T-helper 1 cell treated with Interleukin-12 subunit alpha and Interleukin-12 subunit beta and Interleukin-4 antibody, amounts not matched to agents 30 ng/mL and 1 ng/mL, for 36 hours (primary cell): Measurements from ENCODE around the gene C1orf167. TPM values are rescaled to one million over a fixed set of nuclear protein-coding genes. Genes with fewer than 3 reads are reported as not detected.

Source experiments
- intact Hi-C: fragments of 100-400 bp; cut with micrococcal nuclease; formaldehyde crosslinking; loops from one replicate; pipeline ENCODE4 v1.15.1; 2024
- total RNA-seq: library from RNA; stranded (reverse); gene quantifications from 2 replicates; pipeline ENCODE4 v1.2.3, GENCODE V29; 2022

Gene C1orf167
- total RNA-seq, 1 donor from 2014 or later = not detected

DNA sequence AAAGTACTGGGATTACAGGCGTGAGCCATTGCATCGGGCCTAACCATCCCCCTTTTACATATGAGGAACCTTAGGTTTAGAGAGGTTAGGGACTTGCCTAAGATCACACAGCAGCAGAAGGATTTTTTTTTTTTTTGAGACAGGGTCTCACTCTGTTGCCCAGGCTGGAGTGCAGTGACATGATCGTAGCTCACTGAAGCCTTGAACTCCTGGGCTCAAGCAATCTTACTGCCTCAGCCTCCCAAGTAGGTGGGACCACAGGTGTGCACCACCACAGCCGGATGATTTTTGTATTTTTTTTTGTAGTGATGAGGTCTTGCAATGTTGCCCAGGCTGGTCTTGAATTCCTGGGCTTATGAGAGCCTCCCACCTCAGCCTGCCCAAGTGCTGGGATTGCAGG is 2.2 kb upstream of the C1orf167 start:
- intact Hi-C loops = no loop called here

DNA sequence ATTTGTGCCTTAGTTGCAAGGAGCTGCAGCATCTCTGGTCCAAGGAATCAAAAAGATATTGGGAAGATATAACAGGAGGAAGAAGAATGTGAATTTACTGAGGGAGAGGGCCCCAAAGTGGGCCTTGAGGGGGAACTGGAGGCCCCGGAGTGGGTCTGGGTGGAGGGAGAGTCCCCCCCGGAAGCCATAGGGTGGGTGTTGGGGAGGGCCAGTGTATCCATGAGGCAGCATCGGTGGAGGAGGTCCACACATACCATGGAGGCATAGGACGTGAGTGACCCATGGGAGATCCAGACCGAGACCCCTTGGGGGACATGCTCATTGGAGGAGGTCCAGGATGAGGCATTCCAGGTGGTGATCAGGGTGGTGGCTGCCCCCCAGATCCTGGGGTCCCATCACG is 708 bp upstream of the C1orf167 start:
- intact Hi-C loops = no loop called here

DNA sequence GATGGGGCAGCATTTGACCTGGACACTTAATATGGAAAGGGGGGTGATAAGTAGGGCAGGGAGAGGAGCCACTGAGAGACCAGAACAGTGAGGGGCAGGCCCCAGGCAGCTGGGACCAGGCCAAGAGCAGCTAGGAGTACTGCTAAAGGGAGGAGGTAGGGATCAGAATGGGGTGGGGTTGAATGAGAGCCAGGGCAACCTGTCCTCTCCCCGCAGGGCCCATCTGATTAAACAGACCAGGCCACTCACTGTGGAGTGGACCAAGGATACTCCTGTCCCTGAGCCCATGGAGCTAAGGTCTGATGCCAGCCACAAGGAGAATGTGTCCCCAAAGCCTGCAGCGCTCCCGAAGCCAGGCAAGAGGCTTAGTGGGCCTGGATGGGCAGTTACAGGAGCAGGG is 2.1 kb downstream of the C1orf167 start:
- intact Hi-C loops = no loop called here

DNA sequence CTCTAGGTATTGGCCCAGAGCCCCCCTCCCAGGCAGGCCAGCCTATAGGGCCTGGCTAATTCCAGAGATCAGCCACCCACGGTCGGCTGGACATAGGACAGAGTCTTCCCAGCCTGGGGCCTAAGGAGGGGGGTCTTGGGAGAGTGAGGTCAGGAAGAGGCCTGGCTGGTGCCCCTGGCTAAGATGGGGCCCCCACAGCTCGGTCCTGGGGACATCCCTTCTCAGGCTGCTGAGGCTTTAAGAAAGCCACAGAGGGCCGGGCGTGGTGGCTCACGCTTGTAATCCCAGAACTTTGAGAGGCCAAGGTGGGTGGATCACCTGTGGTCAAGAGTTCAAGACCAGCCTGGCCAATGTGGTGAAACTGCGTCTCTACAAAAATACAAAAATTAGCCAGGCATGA is 2.5 kb downstream of the C1orf167 start:
- intact Hi-C loops = no loop called here

DNA sequence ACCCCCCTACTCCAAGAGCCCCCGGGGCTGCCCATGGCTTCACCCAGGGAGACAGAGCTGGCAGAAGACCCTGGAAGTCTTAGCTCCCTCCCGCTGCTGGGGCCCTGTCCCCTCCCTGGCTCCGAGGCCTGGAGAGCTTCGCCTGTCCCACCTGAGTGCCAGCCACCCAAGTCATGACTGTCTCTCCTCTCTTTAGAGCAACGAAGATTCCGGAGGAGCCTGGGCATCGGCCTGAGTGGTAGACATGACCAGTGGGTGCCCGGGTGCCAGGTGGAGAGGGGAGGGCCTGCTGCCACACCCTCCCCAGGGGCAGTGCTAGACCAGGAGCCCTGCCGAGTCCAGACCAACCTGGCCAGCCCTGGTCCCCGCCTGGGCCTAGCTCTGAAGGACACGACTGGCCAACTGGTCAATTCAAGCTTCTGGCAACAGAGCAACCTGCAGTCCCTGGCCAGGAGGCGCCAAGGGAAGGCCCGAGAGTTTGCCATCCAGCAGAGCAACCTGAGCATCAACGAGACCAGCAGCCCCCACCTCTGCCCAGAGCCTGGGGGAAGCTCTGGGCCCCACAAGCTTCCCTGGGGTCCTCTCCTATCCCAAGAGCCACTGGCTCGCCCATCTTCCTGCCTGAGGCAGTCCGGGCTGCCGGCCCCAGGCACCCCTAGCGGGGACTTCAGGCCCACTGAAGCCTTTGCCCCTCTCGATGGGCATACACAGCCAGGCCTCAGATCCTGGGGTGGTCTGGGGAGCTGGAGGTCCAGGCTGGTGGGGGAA is 3.9 kb downstream of the C1orf167 start:
- intact Hi-C loops = no loop called here

DNA sequence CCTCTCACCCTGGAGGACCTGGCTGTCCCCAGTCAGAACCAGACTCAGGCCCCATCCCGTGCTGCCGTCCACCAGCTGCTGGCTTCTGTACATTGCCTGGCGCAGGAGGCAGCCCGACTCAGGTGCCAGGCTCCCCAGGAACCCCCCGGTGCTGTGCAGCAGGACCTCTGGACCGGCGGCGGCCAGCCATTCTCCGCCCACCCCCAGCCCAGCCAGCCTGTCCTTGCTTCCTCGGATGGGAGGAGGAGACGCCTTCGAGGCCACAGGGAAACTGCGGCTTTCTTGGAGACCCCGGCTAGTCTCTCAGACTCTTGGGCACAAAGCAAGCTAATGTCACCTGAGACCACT is 4.4 kb downstream of the C1orf167 start:
- intact Hi-C loops = no loop called here

DNA sequence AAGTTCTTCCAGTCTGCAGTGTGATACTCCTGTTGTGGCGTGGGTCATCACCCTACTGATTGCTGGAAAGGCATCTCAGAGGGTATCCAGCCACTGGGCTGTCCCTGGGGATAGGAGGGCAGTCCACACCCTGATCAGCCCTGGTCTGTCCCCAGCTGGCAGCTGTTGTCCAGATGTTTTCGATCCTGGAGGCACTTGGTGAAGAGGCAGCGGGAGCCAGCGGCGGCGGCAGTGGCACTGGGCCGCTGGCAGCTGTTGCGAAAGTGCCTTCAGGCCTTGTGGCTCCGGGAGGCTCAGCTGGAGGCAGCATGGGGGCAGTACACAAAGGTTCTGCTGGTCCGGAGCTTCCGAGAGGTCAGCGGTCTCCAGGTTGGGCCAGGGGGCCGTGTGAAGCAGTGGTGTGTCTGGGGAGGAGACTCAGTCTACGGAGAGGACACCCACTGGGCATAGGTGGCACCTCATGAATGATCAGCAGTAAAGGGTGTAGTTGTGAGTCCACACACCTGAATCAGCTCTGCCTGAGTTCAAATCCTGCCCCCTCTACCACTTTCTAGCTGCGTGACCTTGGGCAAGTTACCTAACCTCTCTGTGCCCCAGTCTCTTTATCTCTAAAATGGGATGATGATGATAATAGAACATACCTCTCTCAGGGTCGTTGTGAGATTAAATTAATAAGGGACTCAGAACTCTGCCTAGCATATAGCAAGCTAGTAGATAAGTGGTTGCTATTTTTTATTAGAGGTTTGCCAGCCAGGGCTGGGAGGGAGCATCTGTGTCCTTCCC is 6.1 kb downstream of the C1orf167 start:
- intact Hi-C loops = no loop called here

DNA sequence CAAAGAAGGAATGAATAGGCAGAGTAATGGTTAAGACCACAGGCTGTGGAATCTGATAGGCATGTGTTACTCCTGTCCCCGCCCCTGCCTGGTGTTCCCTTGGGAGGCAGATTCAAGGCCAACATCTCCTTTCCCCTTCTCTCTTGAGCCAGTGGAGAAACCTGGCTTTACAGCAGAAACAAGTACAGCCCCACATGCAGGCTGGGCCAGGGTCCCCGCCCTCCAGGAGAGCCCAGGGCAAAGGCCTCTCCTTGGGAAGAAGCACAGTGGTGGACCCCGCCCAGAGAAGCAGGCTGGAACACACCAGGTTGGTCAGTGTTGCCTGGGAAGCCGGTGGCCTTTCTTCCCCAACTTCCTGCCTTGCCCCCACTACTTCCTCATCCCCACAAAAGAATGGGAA is 6.8 kb downstream of the C1orf167 start:
- intact Hi-C loops = no loop called here

DNA sequence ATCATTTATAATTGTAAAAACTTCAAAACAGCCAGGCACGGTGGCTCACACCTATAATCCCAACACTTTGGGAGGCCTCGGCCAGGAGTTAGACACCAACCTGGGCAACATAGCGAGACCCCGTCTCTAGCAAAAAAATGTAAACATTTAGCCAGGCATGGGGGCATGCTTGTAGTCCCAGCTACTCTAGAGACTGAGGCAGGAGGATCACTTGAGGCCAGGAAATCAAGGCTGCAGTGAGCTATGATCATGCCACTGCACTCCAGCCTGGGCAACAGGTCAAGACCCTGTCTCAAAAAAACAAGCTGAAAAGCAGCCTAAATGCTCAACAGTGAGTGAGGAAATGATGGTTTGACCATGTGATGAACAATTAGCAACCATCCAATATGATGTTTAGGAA is 7.3 kb downstream of the C1orf167 start:
- intact Hi-C loops = no loop called here

DNA sequence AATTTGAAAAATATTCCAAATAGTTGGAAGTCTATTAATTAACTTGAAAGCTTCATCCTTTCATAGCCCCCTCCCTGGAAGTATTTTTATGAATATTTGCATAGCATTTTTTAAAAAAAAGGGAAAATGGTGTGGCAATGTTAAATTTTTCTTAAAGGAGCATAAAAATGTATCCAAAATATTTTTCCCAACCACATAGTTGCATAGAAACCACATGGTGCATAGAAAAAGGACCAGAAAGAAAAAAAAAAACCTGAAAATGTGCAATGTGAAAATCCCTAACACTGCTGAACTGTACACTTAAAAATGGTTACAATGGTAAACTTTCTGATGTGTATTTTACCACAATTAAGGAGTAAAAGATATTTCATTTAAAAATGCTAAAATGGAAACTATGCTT is 8.0 kb downstream of the C1orf167 start:
- intact Hi-C loops = no loop called here

DNA sequence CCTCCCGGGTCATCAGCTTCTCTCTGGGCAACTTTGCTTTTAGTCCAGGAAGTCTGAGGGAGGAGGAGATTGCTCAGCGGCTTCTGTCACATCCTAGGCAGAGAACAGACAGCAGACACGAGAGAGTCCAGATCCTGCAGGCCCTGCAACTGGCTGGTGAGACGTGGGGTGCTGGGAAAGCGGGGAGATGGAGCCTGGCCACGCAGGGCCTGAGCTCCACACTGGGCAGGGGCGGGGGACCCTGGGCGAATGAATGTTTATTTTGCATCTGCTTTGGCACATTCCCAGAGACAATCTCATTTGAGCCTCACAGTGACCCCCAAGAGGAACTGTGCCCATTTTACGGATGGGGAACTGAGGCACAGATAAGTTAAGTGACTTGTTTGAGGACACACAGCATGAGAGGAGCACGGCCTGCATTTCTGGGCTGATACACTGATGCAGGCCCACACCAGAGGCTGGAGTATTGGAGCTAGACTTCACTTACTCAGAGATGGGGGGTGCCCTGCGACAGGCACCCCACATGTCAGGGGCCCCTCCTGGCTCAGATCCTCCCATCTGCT is 9.6 kb downstream of the C1orf167 start:
- intact Hi-C loops = no loop called here

DNA sequence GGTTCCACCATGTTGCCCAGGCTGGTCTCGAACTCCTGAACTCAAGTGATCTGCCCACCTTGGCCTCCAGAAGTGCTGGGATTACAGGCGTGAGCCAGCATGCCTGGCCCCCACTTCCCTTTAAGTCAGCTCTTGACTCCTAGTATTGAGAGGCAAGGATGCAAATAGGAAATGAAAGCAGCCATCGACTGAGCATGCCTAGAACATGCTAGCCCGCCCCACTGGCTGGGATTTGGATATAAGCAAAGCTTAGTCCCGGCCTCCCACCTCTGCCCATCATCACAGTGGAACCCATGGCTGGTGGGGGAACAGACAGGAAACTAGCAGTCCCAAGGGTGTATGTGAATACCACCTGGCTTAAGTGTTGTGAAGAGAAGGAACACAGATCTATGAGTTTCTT is 10.5 kb downstream of the C1orf167 start:
- intact Hi-C loops = no loop called here

DNA sequence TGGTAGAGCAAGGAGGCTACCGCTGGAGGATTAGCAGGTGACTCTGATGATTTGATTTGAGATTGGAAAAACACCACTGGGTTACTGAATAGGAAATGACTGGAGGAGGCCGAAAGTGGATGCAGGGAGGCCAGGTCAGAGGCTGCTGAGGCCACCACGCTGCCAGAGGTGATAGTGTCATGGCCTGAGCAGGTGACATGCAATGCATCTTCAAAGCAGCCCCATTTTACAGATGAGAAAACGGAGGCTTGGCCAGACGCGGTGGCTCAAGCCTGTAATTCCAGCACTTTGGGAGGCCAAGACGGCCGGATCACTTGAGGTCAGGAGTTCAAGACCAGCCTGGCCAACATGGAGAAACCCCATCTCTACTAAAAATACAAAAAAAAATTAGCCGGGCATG is 12.8 kb downstream of the C1orf167 start:
- intact Hi-C loops = no loop called here

DNA sequence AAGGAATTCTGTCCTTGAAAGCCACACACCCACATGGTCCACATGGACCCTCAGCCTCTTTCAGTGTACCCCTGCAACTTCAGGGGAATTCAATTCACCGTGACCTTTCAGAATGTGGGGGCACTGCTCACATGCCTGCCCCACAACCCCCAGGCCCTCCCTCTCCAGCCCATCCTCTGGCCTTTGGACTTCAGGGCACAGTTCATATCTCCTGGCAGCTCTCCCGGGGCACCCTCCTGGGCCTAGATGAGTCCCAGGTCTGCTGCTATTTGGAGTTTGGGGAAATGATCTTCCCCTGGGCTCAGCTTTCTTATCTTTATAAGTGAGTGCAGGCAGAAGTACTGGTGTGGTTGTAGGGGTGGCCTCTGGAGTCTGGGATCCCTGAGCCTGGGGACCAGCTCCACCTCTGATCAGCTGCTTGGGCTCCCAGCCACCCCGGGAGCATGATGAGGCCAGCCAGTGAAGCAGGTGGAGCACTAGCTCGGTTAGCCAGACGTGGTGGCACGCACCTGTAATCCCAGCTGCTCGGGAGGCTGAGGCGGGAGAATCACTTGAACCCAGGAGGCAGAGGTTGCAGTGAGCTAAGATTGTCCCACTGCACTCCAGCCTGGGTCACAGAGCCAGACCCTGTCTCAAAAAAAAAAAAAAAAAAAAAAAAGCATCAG is 15.8 kb downstream of the C1orf167 start:
- intact Hi-C loops = no loop called here

DNA sequence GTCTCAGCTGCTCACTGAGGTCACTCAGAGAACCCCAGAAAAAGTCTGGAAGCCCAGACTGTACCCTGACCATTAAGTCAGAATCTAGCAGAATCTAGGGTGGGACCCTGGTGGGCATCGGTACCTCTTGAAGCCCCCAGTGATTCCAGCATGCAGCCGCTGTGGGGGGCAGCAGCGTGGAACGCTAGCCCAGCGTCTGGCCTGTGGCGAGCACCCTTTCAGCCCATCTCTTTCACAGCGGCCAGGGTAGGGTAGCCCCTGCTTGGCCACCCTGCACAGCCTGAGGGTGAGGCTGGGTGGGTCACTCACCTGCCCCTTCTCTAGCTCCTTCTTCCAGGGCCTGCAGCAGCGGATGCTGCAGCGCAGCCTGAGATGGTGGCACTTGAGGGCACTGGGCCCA is 16.3 kb downstream of the C1orf167 start:
- intact Hi-C loops = no loop called here

DNA sequence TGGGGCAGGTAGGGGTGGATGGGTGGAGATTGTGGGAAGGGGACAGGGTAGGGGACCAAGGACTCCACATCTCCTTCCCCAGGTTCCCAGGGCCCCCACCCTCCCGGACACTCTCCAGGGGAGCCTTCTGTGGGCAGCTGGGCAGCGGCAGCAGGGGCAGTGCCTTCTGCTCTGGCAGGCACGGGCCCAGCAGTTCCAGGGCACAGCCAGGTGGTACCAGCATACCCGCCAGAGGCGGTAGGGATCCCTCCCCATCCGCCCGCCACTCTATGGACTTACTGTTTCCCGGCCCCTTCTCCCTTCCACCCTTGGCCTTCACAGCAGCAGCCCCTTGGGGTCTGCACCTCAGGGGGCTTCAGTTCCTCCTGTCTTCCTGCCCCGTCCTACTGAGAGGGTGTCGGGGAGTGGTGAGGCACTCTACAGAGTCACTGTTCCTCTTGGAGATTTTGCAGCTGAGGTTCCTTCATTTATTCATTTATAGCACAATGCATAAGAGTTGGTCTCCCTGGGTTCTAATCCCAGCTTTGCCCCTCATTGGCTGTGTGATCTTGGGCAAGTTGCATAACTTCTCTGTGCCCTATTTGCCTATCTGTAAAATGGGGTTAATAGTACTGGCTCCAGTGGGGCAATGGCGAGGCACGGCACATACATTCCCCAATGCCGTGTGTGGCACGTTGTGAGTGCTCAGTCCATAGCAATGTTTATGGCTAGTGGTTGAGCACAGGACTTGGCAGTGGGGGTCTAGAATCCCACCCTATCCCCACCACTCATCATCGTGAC is 17.0 kb downstream of the C1orf167 start:
- intact Hi-C loops = no loop called here

DNA sequence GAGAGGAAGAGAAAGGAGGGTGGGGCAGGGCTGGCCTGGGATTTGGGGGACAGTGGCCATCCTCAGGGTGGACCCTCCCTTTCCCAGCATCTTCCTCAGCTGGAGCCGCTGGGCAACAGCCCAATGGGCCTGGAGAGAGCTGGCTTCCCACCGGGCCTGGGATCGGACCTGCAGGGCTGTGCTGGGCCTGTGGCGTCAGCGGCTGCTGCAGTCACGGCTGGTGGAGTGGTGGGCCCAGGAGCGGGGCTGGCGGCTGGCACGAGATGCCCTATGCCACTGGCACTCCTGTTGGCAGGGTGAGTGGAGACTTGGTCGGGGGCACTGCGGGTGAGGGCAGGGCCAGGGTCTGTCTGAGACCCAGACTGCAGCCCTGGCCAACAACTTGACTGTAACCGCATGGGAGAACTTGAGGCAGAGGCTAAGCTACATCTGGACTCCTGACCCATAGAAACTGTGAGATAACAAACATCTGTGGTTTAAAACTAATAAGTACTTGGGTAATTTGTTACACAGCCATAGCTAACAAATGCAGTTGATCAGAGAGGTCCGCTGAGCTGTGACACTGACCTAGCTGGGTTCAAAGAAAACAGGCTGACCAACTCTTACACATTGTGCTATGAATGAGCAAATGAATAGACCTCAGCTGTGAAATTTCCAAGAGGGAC is 17.9 kb downstream of the C1orf167 start:
- intact Hi-C loops = no loop called here

DNA sequence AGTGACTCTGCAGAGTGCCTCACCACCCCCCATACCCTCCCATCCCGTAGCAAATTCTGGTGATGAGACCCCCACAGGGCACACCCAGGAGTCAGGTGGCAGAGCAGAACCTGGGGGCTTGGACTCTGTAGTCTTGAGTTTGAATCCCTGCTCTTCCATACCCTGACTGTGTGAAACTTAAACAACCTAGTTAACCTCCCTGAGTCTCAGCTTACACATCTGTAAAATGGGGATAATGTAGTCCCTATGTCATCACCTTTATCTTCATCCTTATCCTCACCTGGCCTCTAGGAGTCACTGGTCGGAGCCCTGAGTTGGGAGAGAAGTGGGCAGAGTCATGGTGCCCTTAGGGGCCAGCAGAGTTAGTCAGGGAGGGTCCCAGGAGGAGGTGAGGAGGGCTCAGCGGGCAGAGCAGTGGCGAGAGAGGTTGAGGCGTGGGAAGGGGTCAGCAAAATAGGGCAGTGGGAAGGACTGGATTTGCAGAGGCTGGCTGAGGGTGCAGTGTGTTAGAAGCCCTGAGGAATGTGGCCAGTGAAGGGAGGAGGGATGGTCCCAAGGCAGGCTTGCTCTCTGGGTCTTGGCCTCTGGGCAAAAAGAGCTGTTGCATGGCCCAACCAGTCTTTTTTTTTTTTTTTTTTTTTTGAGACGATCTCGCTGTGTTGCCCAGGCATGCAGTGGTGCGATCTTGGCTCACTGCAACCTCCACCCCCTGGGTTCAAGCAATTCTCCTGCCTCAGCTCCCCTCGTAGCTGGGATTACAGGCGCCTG is 18.6 kb downstream of the C1orf167 start:
- intact Hi-C loops = no loop called here

DNA sequence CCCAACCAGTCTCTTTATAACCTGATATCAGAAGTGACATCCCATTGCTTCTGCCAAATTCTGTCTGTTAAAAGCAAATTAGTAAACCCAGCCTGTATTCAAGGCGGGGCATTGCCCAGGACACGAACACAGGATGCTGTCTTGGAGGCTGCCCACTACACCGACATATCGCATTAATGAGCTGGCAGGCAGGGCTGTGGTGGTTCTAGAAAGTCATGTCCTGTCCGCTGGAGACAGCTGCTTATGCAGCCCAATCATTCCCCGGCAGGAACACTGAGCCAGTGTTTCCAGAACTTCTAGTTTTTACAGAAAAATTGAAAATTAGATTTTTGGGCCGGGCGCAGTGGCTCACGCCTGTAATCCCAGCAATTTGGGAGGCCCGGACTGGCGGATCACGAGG is 19.3 kb downstream of the C1orf167 start:
- intact Hi-C loops = no loop called here

DNA sequence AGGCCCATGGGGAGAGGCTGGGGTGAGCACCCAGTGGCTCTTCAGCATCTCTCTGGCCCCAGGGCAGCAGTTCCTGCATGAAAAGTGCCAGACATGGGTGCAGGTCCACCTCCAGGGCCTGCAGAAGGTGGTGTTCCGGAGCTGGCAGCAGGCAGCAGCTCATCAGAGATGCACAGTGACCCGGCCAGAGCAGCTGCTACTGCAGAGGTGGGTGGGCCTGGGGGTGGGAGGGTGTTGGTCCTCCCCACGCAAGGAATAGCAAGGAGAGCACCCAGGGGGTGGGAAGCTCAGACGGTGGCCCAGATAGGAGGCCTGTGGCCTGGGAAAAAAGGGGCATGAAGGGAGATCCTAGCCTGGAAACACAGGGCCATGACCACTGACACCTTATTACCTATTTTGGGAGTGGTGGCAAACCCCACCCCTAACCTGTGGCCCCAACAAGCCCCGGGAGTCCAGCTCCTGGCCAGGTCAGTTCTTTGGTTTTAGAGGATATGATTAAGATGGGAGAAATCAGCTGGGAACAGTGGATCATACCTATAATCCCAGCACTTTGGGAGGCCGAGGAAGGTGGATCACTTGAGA is 20.2 kb downstream of the C1orf167 start:
- intact Hi-C loops = no loop called here
